ENCODE measurements around the gene MX2.

DNA sequence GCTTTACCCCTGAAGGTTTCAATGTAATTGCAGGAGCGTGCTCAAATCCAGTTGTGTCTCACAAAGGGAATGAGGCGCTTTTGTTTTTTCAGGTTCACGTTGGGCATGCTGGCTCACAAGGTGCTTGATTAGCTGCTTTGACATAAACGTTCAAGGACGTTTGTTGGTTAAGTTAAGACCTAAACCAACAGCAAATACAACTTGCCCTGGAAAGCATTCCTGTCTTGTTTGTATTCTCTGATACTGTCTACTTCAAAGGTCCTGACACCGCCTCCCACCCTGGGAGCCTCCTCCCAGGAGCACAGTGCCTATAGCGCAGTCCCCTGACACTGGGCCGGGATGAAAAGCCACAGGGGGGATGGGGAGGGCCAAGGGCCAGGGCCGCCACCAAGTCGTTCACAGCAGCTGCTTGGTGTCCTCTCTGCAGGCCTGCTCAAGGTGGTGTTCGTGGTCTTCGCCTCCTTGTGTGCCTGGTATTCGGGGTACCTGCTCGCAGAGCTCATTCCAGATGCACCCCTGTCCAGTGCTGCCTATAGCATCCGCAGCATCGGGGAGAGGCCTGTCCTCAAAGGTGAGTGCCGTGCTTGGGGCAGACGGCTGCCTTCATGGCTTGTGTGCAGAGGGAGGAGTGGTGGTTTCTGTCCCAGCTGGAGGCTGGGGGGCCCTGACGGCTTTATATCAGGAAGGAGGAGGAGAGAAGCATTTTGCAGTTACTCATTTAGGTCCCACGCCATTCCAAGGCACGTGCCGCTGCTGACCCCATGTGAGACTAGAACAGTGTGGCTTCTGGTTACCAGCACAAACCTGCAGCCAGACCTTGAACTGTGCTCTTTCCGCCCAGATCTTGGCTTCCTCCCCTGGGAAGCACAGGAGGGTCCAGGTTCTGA lies 39.1 kb upstream of the MX2 start:
- TF ChIP-seq, protein P1, sequence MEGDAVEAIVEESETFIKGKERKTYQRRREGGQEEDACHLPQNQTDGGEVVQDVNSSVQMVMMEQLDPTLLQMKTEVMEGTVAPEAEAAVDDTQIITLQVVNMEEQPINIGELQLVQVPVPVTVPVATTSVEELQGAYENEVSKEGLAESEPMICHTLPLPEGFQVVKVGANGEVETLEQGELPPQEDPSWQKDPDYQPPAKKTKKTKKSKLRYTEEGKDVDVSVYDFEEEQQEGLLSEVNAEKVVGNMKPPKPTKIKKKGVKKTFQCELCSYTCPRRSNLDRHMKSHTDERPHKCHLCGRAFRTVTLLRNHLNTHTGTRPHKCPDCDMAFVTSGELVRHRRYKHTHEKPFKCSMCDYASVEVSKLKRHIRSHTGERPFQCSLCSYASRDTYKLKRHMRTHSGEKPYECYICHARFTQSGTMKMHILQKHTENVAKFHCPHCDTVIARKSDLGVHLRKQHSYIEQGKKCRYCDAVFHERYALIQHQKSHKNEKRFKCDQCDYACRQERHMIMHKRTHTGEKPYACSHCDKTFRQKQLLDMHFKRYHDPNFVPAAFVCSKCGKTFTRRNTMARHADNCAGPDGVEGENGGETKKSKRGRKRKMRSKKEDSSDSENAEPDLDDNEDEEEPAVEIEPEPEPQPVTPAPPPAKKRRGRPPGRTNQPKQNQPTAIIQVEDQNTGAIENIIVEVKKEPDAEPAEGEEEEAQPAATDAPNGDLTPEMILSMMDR (conservative IDR thresholded peaks at IDR 0.05 in 1 of 2, IDR thresholded peaks at IDR 0.05 in 1 of 2; ENCODE audit: low read depth in 1 of 2, low read length in 2 of 2) = no peak
- no peak for TF ChIP-seq EZH2 (IDR thresholded peaks at IDR 0.05; ENCODE audit: low read length, missing control alignments)

Data from fibroblast of lung (primary cell).